Breast epithelium (tissue), 3 donors: ENCODE measurements around the gene TSPAN7.

Source experiments
- CTCF ChIP-seq, 3 donors: fragments of 450-650 bp; IDR thresholded peaks; one replicate each; pipeline ENCODE4 v1.5.1; 2016 to 2017; ENCODE audit warnings: antibody characterized with exemption in 3 of 3, mild to moderate bottlenecking in 3 of 3, moderate library complexity in 3 of 3
- POLR2A ChIP-seq: fragments of 450-650 bp; IDR thresholded peaks from one replicate; pipeline ENCODE4 v1.6.1; 2016; ENCODE audit warnings: antibody characterized with exemption, mild to moderate bottlenecking, moderate library complexity
- POLR2AphosphoS5 ChIP-seq, 3 donors: sonication (generic); formaldehyde crosslinking; IDR thresholded peaks; one replicate each; pipeline ENCODE4 v1.6.1; 2017; ENCODE audit warnings: antibody characterized with exemption in 3 of 3

DNA sequence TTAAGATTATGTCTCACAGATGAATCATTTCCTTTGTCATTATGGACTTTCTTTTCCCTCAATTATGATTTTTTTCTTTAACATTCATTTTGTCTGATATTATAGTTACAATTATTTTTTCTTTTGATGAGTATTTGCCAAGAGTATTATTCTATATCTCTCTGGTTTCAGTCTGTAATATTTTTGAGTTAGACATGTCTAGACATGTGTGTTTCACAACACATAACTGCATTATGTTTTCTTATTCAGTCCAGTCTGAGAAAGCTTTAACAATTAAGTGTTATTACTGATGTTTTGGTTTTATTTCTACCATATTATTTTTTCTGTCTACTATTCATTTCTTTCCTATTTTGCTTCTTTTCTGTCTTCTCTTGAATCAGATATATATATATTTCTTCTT, 131.6 kb downstream of the TSPAN7 start:
- no peak for TF ChIP-seq CTCF (IDR thresholded peaks at IDR 0.05)
- TF ChIP-seq POLR2A = no peak
- no peak for TF ChIP-seq POLR2AphosphoS5 (IDR thresholded peaks at IDR 0.05)
